K562 (cell line): ENCODE measurements around the gene NABP1. TPM values are rescaled to one million over a fixed set of nuclear protein-coding genes. Genes with fewer than 3 reads are reported as not detected.

ENCODE experiments used
- ATF6 ChIP-seq: sonication (generic); formaldehyde crosslinking; IDR thresholded peaks from 2 replicates; pipeline ENCODE4 v1.4.0; 2020; ENCODE audit warnings: mild to moderate bottlenecking, missing genetic modification reagents
- E2F4 ChIP-seq: sonication (generic); formaldehyde crosslinking; IDR thresholded peaks from 2 replicates; pipeline ENCODE4 v1.8.0; 2022; ENCODE audit warnings: mild to moderate bottlenecking, low read depth, missing genetic modification reagents
- ETS1 ChIP-seq: conservative IDR thresholded peaks from 2 replicates; pipeline ENCODE4 v1.6.1; 2011; ENCODE audit warnings: low read depth, mild to moderate bottlenecking, low read length; ENCODE audit not compliant: control insufficient read depth
- FOS ChIP-seq: IDR thresholded peaks from 3 replicates; pipeline ENCODE4 v1.6.1; 2011; ENCODE audit not compliant: insufficient read length; ENCODE audit errors: extremely low read depth
- GABPB1 ChIP-seq: sonication (generic); formaldehyde crosslinking; IDR thresholded peaks from 2 replicates; pipeline ENCODE4 v1.8.0; 2022; ENCODE audit warnings: mild to moderate bottlenecking, missing genetic modification reagents
- GTF2E2 ChIP-seq: fragments of 200-800 bp; sonication (Bioruptor generic); IDR thresholded peaks from 2 replicates; pipeline ENCODE4 v1.6.1; 2016; ENCODE audit warnings: missing genetic modification characterization, missing compliant biosample characterization
- KDM2B ChIP-seq: fragments of 250-450 bp; sonication (Bioruptor Pico); IDR thresholded peaks from 2 replicates; pipeline ENCODE4 v1.8.0; 2021; ENCODE audit warnings: mild to moderate bottlenecking, moderate library complexity
- KDM4B ChIP-seq, 2 experiments: fragments of 450-650 bp in 1 of 2; sonication (generic) in 1 of 2; IDR thresholded peaks; 2 replicates each; pipeline ENCODE4 v1.6.1; 2016 to 2017; ENCODE audit warnings: borderline replicate concordance in 2 of 2, antibody characterized with exemption in 1 of 2, low read depth in 1 of 2, mild to moderate bottlenecking in 1 of 2
- KHSRP ChIP-seq: fragments of 450-650 bp; IDR thresholded peaks from 2 replicates; pipeline ENCODE4 v1.6.1; 2017
- MLLT1 ChIP-seq, 2 experiments: fragments of 450-650 bp; IDR thresholded peaks; 2 replicates each; pipeline ENCODE4 v1.6.1; 2016
- PML ChIP-seq: IDR thresholded peaks from 2 replicates; pipeline ENCODE4 v1.6.1; 2012; ENCODE audit warnings: low read length, inconsistent platforms
- SUPT5H ChIP-seq: fragments of 450-650 bp; IDR thresholded peaks from 2 replicates; pipeline ENCODE4 v1.6.1; 2016
- TAF9B ChIP-seq: fragments of 450-650 bp; IDR thresholded peaks from 2 replicates; pipeline ENCODE4 v1.6.1; 2018; ENCODE audit warnings: mild to moderate bottlenecking; ENCODE audit not compliant: partially characterized antibody
- TOE1 ChIP-seq, 2 experiments: fragments of 450-650 bp in 1 of 2; sonication (generic) in 1 of 2; formaldehyde crosslinking in 1 of 2; IDR thresholded peaks; 2 replicates each; pipeline versions ENCODE4 v1.7.1 to v1.8.0; 2016 to 2022; ENCODE audit warnings: borderline replicate concordance in 2 of 2, mild to moderate bottlenecking in 2 of 2, antibody characterized with exemption in 1 of 2, inconsistent platforms in 1 of 2, low read depth in 1 of 2, missing genetic modification reagents in 1 of 2, moderate library complexity in 1 of 2
- TRIM28 ChIP-seq: fragments of 450-650 bp; IDR thresholded peaks from 2 replicates; pipeline ENCODE4 v1.6.1; 2017
- U2AF1 ChIP-seq: fragments of 200-400 bp; formaldehyde crosslinking; optimal IDR thresholded peaks from 2 replicates; pipeline ENCODE3; 2017; ENCODE audit warnings: mild to moderate bottlenecking, low read depth, low read length, moderate library complexity
- U2AF2 ChIP-seq: fragments of 200-400 bp; formaldehyde crosslinking; optimal IDR thresholded peaks from 2 replicates; pipeline ENCODE3; 2017; ENCODE audit warnings: low read depth, mild to moderate bottlenecking, low read length
- ZBTB9 ChIP-seq: fragments of 450-650 bp; formaldehyde crosslinking; IDR thresholded peaks from 2 replicates; pipeline ENCODE4 v1.4.0; 2020; ENCODE audit warnings: mild to moderate bottlenecking, moderate library complexity
- ZNF311 ChIP-seq: fragments of 250-450 bp; sonication (Bioruptor Pico); IDR thresholded peaks from 2 replicates; pipeline ENCODE4 v1.4.0; 2020; ENCODE audit warnings: mild to moderate bottlenecking, moderate library complexity
- polyA plus RNA-seq, 8 experiments: library from polyadenylated mRNA; depleted of rRNA in 4 of 8; stranded (reverse) in 5 of 8; unstranded in 3 of 8; fragments of >200 nt; fragmentation: Nextera tagmentation in 2 of 8; fragmentation: Illumina TruSeq in 1 of 8; extraction: Ambion mirVana in 2 of 8; extraction: Trizol in 1 of 8; gene quantifications; 2 replicates each; pipeline versions ENCODE4 v1.2.1 to v1.2.3, GENCODE V29; 2011 to 2014; ENCODE audit warnings: inconsistent platforms in 1 of 8, missing spikeins in 1 of 8
- total RNA-seq, 7 experiments: library from RNA; depleted of rRNA in 6 of 7; stranded (reverse); fragments of >200 nt in 6 of 7; fragmentation: Illumina TruSeq in 2 of 7; extraction: Trizol in 2 of 7; gene quantifications; 2 replicates each; pipeline versions ENCODE4 v1.2.1 to v1.2.3, GENCODE V29; 2011 to 2021; ENCODE audit warnings: low replicate concordance in 1 of 7

Gene NABP1
- total and polyA plus RNA-seq, 9 of the 15 experiments (the other 6 are each of a cell fraction or from before 2014, with no cell fraction given), result 12.8 to 44.0 (median 20.2) TPM

- TF ChIP-seq E2F4 (no peak; the same call in 1 of the 2 replicates), ATF6 (CRISPR knock-in tag) (no peak), ZNF311 (CRISPR knock-in tag) (no peak), SUPT5H (peak; percentile 99), ETS1 (no peak; the same call in 1 of the 2 replicates), KDM4B (IDR thresholded peaks at IDR 0.05; ENCODE audit: borderline replicate concordance in 2 of 2, low read depth in 1 of 2) (no peak; a peak in 1 of 4 replicates), TAF9B (peak; percentile 94), U2AF2 (no peak), MLLT1 (IDR thresholded peaks at IDR 0.05) (peak; percentile 94 to 95), KHSRP (no peak), TOE1 (IDR thresholded peaks at IDR 0.05; ENCODE audit: borderline replicate concordance) (0 out of 2 replicates have a peak, but pooled peaks have one; percentile 48), TOE1 (CRISPR knock-in tag; IDR thresholded peaks at IDR 0.05; ENCODE audit: borderline replicate concordance, low read depth) (0 out of 2 replicates have a peak, but pooled peaks have one; percentile 21), KDM2B (CRISPR knock-in tag) (no peak), PML (peak; percentile 89), TRIM28 (no peak), ZBTB9 (no peak), GABPB1 (peak; percentile 77; the same call in 1 of the 2 replicates), FOS (no peak), GTF2E2 (tag) (peak; percentile 83; the same call in 1 of the 2 replicates), U2AF1 (peak; percentile 84)
Observed at GRCh38 chr2:191677646-191678436, at the start of gene NABP1 (continued).
